DOHH2 (cell line): ENCODE data around the gene MUC7.

Experiments
- EZH2phosphoT487 ChIP-seq: fragments of 200-600 bp; sonication (generic); IDR thresholded peaks from 2 replicates; pipeline ENCODE4 v1.6.1; 2017; ENCODE audit warnings: borderline replicate concordance, mild to moderate bottlenecking, antibody characterized with exemption, low read length, moderate library complexity, mixed read lengths
- TF ChIP-seq, protein P1 (sequence below): fragments of 200-600 bp; sonication (generic); IDR thresholded peaks from one replicate; pipeline ENCODE4 v1.5.1; 2014; ENCODE audit warnings: antibody characterized with exemption, mild to moderate bottlenecking, low read depth, low read length; ENCODE audit not compliant: poor library complexity, severe bottlenecking

DNA sequence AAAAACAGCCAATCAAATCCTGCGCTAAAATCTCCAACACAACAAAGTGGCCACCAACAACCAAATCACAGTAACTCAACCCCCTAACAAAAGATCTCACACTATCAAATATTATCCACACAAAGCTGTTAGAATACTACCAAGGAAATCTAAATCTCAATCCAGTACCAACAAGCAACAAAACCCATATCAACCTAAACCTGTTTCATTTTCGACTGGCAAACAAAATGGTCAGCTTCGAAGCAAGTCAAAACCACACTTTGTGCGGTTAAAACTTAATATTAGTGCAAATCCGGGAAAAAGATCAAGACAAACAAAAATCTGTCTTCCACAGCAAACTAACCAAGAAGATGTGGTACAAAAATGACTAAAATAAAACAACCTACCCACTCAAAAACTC, 28.7 kb upstream of the MUC7 start:
- TF ChIP-seq, protein P1, sequence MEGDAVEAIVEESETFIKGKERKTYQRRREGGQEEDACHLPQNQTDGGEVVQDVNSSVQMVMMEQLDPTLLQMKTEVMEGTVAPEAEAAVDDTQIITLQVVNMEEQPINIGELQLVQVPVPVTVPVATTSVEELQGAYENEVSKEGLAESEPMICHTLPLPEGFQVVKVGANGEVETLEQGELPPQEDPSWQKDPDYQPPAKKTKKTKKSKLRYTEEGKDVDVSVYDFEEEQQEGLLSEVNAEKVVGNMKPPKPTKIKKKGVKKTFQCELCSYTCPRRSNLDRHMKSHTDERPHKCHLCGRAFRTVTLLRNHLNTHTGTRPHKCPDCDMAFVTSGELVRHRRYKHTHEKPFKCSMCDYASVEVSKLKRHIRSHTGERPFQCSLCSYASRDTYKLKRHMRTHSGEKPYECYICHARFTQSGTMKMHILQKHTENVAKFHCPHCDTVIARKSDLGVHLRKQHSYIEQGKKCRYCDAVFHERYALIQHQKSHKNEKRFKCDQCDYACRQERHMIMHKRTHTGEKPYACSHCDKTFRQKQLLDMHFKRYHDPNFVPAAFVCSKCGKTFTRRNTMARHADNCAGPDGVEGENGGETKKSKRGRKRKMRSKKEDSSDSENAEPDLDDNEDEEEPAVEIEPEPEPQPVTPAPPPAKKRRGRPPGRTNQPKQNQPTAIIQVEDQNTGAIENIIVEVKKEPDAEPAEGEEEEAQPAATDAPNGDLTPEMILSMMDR = no peak
- TF ChIP-seq EZH2phosphoT487 = no peak
